Stomach smooth muscle (tissue), 2 donors: ENCODE results near the gene PMPCA.
A peak's percentile ranks its signal among the peaks of the same experiment; 100 is the strongest.

Experiments
- H3K27ac ChIP-seq: one replicate; pipeline ENCODE4 v1.7.0; 2013; ENCODE audit warnings: mild to moderate bottlenecking, low read length, inconsistent platforms
- H3K27me3 ChIP-seq, 2 donors: one replicate each; pipeline ENCODE4 v1.7.0; 2013; ENCODE audit warnings: low read length in 2 of 2; ENCODE audit not compliant: insufficient read depth in 2 of 2, control insufficient read depth in 1 of 2
- H3K36me3 ChIP-seq, 2 donors: one replicate each; pipeline ENCODE4 v1.7.0; 2013; ENCODE audit warnings: low read length in 2 of 2; ENCODE audit not compliant: control insufficient read depth in 2 of 2, insufficient read depth in 2 of 2
- H3K4me1 ChIP-seq: one replicate; pipeline ENCODE4 v1.7.0; 2013; ENCODE audit warnings: low read length; ENCODE audit not compliant: control insufficient read depth, insufficient read depth
- H3K4me3 ChIP-seq, 2 donors: one replicate each; pipeline ENCODE4 v1.7.0; 2013; ENCODE audit warnings: low read length in 2 of 2
- H3K9ac ChIP-seq, 2 donors: one replicate each; pipeline ENCODE4 v1.7.0; 2013; ENCODE audit warnings: low read length in 2 of 2, mild to moderate bottlenecking in 1 of 2
- H3K9me3 ChIP-seq, 2 donors: one replicate each; pipeline ENCODE4 v1.7.0; 2013; ENCODE audit warnings: low read length in 2 of 2; ENCODE audit not compliant: control insufficient read depth in 2 of 2
- donor health status: healthy.
- donor health status: Pancreatic carcinoma.

The PMPCA gene

DNA sequence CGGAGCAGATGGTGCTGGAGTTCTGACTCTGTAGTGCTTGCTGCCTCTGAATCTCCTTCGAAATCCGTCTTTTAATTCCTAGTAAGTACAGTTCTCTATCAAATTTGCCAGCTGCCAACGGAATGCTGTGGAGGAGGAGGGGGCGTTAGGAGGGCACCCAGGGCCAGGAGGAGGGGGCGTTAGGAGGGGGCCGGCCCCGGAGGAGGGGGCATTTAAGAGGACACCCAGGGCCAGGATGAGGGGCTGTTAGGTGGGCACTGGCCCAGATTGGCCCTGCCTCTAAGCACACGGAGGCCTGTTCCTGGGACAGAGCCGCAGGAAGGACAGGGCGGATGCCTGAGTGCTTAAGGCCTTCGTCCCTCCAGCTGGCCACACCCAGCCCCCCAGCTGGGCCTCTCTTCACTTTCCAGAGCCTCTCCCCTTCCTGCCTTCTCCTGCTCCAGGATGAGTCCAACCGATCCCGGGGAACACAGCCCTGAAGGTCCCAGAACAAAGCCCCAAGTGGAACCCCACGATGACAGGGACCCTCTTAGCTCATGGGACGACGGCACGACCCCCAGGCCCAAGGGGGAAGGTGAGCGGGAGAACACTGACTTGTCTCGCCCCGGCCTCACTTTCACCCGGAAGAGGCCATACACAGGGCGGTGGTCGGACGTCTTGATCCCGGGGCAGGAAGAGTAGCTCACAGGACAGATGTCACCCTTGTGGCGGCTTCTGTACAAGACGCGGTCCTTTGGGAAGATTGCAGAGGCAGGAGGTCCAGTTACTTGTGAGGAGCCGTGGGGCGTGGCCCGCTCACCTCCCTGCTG is 19.4 kb downstream of the PMPCA start:
- Histone ChIP-seq H3K27ac (no peak overlapping the region), H3K9me3 (no peaks in the 10 kb centered on the region), H3K4me3 (no peak overlapping the region), H3K4me1 (no peaks in the 10 kb centered on the region), H3K27me3 (no peaks in the 10 kb centered on the region), H3K36me3 (peaks cover 11 to 22% of the 10 kb centered on the region in 2 donors), H3K9ac (no peak overlapping the region)

DNA sequence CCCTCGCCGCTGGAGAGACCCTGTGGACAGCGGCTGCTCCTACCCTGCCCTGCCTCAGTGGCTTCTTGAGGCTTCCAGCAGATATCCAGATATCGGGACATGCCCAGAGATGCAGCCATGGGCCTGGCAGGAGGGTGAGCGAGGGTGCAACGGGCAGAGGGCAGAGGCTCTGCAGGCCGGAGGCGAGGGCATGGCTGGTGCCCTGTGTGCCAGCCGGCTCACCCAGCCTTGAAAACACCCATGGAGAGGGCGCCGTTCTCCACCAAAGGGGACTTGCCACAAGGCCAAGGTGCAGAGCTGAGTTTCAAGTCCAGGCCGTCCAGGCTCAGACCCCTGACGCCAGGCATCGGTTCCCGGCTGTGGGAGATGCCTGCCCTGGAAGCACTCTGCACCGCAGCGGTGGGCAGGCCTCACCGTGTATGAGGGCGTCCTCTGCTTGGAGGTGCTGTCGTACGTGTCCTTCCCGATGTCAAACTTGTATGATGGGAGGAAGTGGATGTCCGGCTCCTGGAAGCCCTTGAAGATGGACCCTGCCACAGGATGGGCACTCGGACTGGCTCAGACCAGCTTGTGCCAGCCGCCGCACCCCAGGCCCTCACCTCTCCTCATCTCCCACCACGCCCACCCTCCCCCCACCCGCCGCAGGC is 20.3 kb downstream of the PMPCA start:
- Histone ChIP-seq H3K4me1 (no peaks in the 10 kb centered on the region), H3K27me3 (no peaks in the 10 kb centered on the region), H3K9ac (no peak overlapping the region), H3K4me3 (no peak overlapping the region), H3K27ac (no peak overlapping the region), H3K9me3 (no peaks in the 10 kb centered on the region), H3K36me3 (peaks cover 11 to 27% of the 10 kb centered on the region in 2 donors)

DNA sequence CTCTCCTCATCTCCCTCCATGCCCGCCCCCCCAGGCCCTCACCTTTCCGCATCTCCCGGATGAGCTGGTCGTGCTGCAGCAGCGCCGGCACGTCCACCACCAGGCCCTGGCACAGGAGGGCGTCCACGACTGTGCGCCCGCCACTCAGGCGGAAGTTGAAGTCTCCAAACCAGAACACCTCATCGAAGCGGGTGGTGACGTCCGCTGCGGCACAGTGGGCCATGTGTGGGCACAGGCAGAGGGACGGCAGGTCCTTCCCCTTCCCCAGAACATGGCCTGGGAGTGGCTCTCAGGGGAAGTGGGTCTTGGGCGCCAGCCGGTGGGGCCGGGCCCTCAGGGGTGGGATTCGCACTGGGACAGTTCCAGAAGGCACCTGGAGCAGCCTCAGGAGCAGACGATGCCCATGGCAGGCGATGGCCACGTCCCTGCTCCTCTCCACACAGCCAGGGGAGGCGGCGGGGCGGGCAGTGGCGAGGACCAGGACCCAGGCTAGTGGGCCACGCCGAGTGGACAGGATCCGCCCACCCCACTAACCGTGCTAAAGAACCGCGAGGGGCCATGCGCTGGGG is 21.4 kb downstream of the PMPCA start:
- no peak overlapping the region for H3K9ac ChIP-seq
- no peaks in the 10 kb centered on the region for H3K27me3 ChIP-seq
- no peak overlapping the region for H3K4me3 ChIP-seq
- no peaks in the 10 kb centered on the region for H3K9me3 ChIP-seq
- no peak overlapping the region for H3K27ac ChIP-seq
- H3K4me1 ChIP-seq = peaks cover 6% of the 10 kb centered on the region
- peaks cover 11 to 26% of the 10 kb centered on the region in 2 donors for H3K36me3 ChIP-seq

DNA sequence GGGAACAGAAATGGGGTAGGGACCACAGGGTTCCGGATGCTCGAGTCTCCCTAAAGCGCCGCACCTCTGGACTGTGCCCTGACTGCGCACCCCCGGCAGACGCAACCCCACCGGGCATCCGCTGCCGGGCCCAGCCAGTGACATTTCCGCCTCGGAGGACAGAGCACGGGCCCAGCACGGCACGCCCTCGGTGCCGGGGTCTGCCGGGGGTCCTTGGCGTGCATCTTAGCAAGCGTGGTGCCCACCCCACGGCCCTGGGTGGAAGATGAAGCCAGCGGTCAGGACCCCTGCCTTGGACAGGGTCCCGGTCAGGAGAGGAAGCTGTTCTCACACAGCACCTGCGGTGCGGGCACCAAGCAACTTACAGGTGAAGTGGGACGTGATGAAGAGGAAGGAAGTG is 22.1 kb downstream of the PMPCA start:
- Histone ChIP-seq H3K4me3 (no peak overlapping the region), H3K4me1 (peaks cover 13% of the 10 kb centered on the region), H3K27me3 (no peaks in the 10 kb centered on the region), H3K9me3 (no peaks in the 10 kb centered on the region), H3K27ac (no peak overlapping the region), H3K9ac (no peak overlapping the region), H3K36me3 (peaks cover 11 to 26% of the 10 kb centered on the region in 2 donors)

DNA sequence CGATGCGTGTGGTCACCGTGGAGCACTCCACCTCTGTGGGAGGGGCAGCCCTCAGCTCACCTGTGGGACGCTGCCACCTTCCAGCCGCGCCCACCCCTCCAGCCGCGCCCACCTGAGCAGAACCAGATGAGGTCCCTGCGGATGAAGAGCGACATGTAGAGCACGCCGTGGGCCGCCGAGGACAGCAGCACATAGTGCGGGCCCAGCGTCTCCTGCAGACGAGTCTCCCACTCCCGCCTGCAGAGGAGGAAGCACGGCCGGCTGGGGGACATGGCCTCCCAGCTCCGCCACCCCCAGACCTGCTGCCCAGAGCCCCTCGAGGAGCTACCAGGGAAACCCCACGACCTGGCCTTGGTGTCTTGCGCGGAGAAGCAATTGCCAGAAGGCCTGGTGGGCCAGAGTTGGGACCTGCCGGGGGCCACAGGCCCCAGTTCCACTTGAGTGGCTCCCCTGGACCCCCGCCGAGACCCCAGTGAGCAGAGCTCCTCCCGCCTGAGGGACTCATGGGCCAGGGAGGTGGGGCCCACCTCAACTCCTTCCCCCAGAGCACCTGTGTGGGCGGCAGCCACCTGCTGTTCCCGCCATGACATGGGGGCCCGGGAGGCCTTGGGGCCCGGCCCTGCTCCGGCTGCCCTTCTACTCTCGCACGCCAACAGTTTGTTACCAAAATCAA is 22.7 kb downstream of the PMPCA start:
- no peaks in the 10 kb centered on the region for H3K9me3 ChIP-seq
- no peak overlapping the region for H3K9ac ChIP-seq
- H3K4me1 ChIP-seq = peaks cover 19% of the 10 kb centered on the region
- no peak overlapping the region for H3K27ac ChIP-seq
- H3K36me3 ChIP-seq = peaks cover 11 to 26% of the 10 kb centered on the region in 2 donors
- H3K4me3 ChIP-seq = no peak overlapping the region
- H3K27me3 ChIP-seq = no peaks in the 10 kb centered on the region

DNA sequence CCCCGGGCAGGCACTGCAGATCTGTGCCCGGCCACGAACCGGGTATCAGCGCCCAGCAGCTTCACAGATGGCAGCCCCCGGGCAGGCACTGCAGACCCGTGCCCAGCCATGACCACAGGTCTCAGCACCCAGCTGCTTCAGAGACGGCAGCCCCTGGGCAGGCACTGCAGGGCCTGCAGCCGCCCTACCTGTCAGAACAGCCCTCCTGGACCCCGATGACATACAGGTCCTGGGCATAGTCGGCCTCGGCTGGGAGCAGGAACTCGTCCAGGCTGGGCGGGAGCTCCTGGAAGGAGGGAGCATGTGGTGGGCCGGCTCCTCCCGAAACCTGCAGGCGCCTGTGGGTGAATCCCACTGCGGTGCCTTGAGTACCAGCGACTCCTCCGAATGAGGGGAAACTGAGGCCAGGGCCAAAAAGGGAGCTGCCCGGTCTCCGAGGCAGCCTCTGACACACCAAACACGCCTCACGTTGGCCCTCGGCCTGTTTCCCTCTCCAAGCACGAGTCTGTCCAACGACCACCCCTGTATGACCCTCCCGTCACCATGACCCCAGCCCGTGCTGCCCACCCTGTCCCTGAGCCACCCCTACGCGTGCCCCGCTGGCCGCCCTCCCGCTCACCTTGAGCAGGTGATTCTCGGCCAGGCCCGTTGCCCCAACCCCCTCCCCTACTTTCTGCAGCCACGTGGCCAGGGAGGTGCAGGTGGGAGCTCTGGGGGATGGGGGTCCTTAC is 23.6 kb downstream of the PMPCA start:
- H3K4me1 ChIP-seq = peaks cover 27% of the 10 kb centered on the region
- peaks cover 6 to 24% of the 10 kb centered on the region in 2 donors for H3K36me3 ChIP-seq
- H3K9me3 ChIP-seq = no peaks in the 10 kb centered on the region

DNA sequence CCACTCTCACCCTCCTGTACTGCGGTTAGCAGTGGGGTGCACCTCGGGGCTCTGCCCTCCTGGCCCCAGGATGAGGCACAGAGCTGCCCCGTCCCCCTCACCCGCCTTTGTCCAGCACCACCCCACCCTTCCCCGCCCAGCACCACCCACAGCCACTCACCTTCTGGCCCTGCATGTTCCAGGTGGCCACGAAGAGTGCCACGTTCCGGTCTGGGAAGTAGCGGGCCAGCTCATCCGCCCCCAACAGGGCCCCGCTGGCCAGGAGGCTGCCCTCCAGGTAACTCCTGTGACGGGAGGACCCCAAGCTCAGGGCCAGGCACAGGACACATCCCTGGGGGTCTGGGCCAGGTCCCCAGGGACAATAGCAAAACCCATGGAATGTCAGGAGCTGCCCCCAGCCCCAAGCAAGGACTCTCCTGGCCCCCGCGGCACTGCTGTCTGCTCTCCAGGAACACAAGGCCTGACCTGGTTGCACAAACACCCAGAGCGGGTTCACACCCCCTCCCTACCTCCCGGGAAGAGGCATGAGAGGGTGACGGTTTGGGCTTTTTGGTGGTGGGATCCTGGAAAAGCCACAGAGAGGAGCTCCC is 24.2 kb downstream of the PMPCA start:
- Histone ChIP-seq H3K9ac (no peak overlapping the region), H3K36me3 (peaks cover 0 to 22% of the 10 kb centered on the region in 2 donors), H3K27ac (no peak overlapping the region), H3K4me1 (peaks cover 30% of the 10 kb centered on the region), H3K9me3 (no peaks in the 10 kb centered on the region), H3K27me3 (no peaks in the 10 kb centered on the region), H3K4me3 (no peak overlapping the region)

More for the DNA sequence above, 23.6 kb downstream of the PMPCA start:
- Histone ChIP-seq H3K9ac (no peak overlapping the region), H3K4me3 (no peak overlapping the region), H3K27me3 (no peaks in the 10 kb centered on the region), H3K27ac (no peak overlapping the region)

DNA sequence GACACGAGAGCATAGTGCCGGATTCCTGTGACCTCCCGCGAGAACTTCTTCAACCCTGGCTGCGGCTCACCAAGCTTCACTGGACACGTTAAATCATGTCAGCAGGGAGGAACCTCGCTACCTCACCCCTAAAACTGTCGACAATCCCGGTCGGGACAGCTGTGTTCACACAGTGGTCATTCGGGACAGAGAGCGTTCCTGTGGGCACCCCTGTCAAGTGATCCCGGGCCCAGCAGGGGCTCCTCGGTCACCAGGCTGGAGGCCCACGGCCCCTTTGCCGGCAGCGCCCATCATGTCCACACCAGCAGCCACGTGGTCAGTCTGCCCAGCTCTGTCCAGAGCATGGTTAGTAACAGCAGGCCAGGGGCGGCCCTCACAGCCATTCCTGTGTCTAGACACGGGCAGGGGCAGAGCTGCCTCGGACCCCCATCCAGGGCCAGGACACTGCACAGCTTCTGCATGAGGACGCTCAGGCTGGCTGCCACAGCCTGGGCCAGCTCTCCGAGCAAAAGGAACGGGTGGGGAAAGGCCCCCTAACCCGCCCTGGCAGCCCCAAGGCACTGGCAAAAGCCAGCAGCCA is 25.7 kb downstream of the PMPCA start:
- Histone ChIP-seq H3K36me3 (peaks cover 0 to 18% of the 10 kb centered on the region in 2 donors), H3K4me1 (peaks cover 34% of the 10 kb centered on the region), H3K4me3 (no peak overlapping the region), H3K9me3 (no peaks in the 10 kb centered on the region), H3K27ac (no peak overlapping the region), H3K9ac (no peak overlapping the region), H3K27me3 (no peaks in the 10 kb centered on the region)

DNA sequence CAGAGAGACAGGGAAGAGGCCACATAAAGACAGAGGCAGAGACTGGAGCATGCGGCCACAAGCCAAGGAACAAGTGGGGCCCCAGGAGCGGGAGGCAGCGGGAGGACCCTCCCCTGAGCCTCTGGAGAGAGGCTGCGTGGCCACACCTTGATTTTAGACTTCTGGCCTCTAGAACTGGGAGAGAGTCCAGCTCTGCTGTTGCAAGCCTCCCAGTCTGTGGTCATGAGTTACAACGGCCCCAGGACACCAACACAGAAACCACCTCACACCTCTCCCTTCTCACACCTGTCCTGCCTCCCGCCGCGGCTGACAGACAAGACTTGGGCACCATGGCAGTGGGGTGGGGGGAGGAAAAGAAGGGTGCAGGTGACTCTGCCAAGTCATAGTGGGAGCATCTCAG is 27.0 kb downstream of the PMPCA start:
- Histone ChIP-seq H3K27me3 (no peaks in the 10 kb centered on the region), H3K36me3 (peaks cover 4 to 27% of the 10 kb centered on the region in 2 donors), H3K4me3 (peak overlapping the region; percentile 49 to 80), H3K27ac (no peak overlapping the region), H3K9ac (peak overlapping the region; percentile 55 to 64), H3K9me3 (no peaks in the 10 kb centered on the region), H3K4me1 (peaks cover 34% of the 10 kb centered on the region)
